ENCODE measurements around the gene EARS2.
"Not testable (repeated sequence)": the region's sequence is repeated elsewhere in the genome, so short reads cannot be mapped to it uniquely, and the experiment has no call there.

EARS2 gene

GRCh38 chr16:23527961-23528643 lies 29.0 kb downstream of the EARS2 start:
- no peak for DNase-seq (ENCODE audit: low spot score)

DNA sequence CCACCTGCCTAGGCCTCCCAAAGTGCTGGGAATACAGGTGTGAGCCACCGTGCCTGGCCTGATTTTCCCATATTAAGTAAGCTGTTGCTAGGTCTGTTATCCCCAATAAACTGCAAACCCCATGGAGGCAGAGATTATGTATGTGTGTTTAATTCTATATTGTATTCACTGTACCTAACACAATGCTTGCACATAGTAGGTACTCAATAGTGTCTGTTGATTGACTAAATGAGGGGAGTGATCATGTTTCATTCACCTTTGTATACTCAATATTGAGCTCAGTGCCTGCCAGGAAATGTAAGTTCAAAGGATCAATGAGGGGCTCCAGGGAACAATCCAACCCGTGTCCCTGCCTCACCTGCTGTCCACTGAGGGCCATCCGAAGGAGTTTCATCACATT lies 32.3 kb downstream of the EARS2 start:
- no peak for DNase-seq (ENCODE audit: low spot score)

GRCh38 chr16:23523876-23524385 lies 33.2 kb downstream of the EARS2 start:
- no peak for DNase-seq (ENCODE audit: low spot score)

DNA sequence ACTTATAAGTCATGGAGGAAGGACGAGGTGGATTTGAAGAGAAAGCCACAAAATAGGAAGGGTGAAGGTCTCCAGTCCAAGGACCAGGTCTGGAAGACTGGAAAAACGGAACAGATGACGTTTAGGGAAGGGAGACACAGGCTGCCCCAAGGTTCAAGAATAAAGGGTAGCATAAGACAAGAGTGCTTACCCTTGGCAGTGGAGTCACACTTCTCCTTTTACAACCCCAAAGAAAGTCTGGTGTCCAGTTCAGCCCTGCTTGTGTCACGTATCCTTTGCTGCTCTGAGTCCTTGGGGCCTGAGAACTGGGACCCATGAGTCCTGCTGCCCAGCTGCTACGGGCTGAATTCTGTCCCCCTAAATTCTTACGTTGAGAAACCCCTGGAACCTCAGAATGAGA lies 33.8 kb downstream of the EARS2 start:
- DNase-seq (ENCODE audit: low spot score): peak; percentile 54

- DNase-seq (ENCODE audit: low spot score): no peak
These were observed 35.2 kb downstream of the EARS2 start for GRCh38 chr16:23521965-23522364.

DNA sequence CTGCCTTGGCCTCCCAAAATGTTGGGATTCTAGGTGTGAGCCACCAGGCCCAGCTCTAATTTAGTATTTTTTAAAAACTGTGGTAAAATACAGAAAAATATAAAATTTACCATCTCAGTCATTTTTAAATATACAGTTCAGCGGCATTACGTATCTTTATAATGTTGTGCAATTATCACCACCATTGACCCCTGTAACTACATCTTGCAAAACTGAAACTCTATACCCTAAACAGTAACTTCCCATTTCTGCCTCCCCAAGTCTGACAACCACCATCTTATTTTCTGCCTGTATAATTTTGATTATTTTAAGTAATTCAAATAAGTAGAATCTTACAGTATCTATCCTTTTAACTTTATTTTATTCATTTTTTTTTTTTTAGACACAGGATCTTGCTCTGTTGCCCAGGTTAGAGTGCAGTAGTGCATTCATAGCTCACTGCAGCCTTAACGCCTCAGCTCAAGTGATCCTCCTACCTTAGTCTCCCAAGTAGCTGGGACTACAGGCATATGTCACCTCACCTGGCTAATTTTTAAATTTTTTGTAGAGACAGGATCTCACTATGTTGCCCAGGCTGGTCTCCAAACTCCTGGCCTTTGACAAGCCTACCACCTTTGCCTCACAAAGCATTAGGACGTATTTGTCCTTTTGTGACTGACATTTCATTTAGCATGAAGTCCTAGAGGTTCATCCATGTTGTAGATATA lies 36.0 kb downstream of the EARS2 start:
- no peak for DNase-seq (ENCODE audit: low spot score)

- no peak for DNase-seq (ENCODE audit: low spot score)
These were observed 36.6 kb downstream of the EARS2 start for GRCh38 chr16:23520500-23520899.

- no peak for DNase-seq (ENCODE audit: low spot score)
These were observed 37.9 kb downstream of the EARS2 start for GRCh38 chr16:23519282-23519681.

DNA sequence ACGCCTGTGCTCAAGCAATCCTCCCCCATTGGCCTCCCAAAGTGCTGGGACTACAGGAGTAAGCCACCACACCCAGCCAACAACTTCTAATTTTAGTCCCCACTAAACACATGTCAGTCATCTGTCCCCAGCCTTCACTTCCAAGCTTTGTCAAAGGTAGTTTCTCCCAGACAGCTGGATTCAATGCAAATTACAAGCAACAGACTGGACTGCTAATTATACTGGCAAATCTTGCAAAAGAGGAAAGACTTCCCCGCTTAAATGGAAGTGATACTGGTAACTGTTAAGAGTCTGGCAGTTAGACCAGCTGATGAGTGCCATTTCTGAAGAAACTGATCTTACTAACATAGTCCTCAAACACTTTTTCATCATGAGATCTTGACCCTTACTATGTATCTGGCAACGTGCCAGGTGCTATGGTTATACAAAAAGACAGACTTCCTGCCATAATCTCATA lies 38.7 kb downstream of the EARS2 start:
- peak; percentile 20 for DNase-seq (ENCODE audit: low spot score)

DNA sequence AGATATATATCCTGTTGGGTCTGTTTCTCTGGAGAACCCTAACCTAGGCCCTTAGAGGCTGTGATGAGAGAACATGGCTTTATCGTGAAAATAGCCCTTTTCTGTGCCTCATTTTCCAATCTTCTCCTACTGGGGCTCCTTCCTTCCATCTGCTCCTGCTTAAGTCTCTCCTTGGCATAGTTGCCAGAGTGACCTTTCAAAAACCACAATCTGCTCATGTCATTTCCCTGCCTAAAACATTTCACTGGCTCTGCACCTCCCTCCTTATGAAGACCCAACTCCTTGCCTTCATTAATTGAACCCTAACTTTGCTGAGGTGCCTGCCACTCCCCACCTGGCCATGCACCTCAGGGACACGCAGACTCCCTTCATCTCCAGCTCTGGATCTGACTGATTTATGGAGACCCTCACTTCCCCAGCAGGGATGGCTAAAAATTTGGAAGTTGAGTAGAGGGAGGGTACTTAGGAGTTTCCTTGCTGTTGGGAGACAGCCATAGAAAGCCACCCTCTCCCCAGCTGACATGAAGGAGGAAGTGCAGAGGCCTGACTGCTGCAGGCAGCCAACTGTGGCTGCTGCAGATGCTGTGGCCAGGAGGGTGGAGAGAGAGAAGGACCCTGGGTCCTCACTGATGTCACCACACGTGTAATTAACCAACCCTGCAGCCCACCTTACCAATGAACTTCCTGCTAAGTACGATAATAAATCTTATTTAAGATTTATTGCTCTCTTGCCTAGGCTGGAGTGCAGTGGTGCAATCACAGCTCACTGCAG lies 40.6 kb downstream of the EARS2 start:
- peak; percentile 54 for DNase-seq (ENCODE audit: low spot score)

DNA sequence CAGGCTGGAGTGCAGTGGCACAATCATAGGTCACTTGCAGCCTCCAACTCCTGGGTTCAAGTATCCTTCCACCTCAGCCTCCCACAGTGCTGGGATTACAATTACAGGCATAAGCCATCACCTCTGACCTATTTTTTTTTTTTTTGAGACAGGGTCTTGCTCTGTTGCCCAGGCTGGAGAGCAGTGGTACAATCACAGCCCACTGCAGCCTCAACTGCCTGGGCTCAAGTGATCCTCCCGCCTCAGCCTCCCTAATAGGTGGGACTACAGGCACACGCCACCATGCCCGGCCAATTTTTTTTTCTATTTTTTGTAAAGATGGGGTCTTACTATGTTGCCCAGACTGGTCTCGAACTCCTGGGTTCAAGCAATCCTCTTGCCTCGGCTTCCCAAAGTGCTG lies 41.3 kb downstream of the EARS2 start:
- DNase-seq (ENCODE audit: low spot score): no peak

DNA sequence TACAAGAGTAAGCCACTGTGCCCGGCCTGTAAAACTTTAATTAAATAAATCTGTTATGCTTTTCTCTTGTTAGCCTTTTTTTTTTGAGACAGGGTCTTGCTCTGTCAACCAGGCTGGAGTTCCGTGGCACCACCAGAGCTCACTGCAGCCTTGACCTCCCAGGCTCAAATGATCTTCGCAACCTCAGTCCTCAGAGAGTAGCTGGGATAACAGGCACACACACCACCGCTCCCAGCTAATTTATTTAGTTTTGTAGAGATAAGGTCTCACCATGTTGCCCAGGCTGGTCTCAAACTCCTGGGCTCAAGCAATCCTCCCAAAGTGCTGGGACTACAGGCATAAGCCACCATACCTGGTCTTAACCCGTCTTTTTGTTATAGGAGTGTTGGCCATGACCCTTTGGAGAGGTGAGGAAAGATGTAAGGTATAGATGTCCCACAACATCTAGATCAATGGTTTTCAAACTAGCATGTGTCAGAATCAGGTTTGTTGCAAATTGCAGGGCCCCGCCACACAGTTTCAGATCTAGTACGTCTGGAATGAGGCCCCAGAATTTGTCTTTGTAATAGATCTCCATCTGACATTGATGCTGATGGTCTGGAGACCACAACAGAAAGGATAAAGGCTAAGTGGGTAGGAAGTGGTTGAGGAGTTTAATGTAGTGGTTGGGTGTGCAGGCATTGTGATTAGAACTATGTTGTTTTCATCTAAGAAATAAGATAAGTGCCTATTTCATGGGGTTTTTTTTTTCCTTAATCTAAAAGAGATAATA lies 42.6 kb downstream of the EARS2 start:
- no peak for DNase-seq (ENCODE audit: low spot score)

- DNase-seq (ENCODE audit: low spot score): no peak
These were observed 44.9 kb downstream of the EARS2 start for GRCh38 chr16:23512168-23512695.

GRCh38 chr16:23511731-23512130 lies 45.4 kb downstream of the EARS2 start:
- no peak for DNase-seq (ENCODE audit: low spot score)

DNA sequence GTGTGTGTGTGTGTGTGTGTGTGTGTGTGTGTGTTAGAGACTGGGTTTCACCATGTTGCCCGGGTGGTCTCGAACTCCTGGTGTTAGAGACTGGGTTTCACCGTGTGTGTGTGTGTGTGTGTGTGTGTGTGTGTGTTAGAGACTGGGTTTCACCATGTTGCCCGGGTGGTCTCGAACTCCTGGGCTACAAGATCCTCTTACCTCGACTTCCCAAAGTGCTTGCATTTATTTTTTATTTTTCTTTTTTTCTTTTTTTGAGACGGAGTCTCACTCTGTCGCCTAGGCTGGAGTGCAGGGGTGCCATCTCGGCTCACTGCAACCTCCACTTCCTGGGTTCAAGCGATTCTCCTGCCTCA lies 46.3 kb downstream of the EARS2 start:
- DNase-seq (ENCODE audit: low spot score): not testable (repeated sequence)

DNA sequence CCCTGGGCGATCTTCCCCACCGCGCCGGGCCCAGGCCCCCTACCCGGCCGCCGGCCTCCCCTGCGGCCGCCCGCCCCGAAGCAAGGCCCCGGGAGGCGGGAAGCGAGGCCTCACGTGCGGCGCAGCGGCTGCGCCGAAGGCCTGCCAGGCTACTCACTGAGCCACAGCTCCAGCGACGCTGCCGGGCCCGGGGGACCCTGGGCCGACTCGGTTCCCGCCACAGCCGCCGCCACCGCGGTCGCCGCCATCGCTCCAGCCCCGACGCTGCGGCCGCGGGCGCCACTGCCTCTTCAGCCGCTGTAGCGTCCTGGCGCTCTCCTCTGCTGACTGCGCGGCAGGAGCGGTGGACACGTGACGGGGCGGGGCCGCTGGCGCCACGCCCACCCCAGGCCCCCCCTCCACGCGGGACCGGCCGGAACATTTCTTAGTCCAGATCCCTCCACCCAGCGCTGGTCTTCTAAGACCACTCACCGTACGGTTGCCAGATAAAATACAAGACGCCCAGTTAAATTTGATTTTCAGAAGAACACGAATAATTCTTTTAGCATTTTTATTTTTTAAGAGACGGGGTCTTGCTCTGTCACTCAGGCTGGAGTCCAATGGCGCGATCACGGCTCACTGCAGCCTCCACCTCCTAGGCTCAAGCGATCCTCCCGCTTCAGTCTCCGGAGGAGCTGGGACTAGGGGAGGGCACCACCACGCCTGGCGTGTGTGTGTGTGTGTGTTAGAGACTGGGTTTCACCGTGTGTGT lies 46.8 kb downstream of the EARS2 start, which contains the start of gene GGA2:
Gene GGA2 (minus strand): TSS at position 331 of the 751 bp plus-strand sequence. CDS start 83 bp downstream, at position 248.
- DNase-seq (ENCODE audit: low spot score): peak; percentile 87

GRCh38 chr16:23509782-23510163 lies 47.4 kb downstream of the EARS2 start:
- no peak for DNase-seq (ENCODE audit: low spot score)

GRCh38 chr16:23509441-23509754 lies 47.8 kb downstream of the EARS2 start:
- DNase-seq (ENCODE audit: low spot score): no peak

GRCh38 chr16:23508589-23509440 lies 48.3 kb downstream of the EARS2 start:
- DNase-seq (ENCODE audit: low spot score): no peak

DNA sequence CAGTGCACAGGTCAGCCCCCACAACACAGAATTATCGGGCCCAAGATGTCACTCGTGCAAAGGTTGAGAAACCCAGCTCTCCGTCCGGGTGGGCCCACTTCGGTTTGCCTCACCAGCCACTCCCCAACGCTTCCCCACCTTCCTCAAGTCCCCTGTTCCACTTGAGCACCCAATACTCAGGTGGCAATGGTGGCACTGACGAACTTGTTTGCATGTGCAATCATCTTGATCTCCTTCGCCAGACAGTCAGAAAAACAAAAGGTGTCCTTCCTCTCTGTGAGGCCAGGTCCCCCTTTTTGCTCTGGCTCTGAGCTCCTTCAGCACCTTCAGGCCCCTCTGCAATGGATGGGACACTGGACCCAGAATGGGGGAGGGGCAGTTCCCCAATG lies 50.5 kb downstream of the EARS2 start:
- no peak for DNase-seq (ENCODE audit: low spot score)
